GM18517 (cell line): ENCODE results near the gene CIB1.
"Not testable (repeated sequence)": the region's sequence is repeated elsewhere in the genome, so short reads cannot be mapped to it uniquely, and the experiment has no call there.

Source experiments
- ATAC-seq: cut with Tn5 transposase; IDR thresholded peaks from one replicate; pipeline ENCODE4 v1.9.1; 2021; ENCODE audit warnings: mild to moderate bottlenecking, moderate library complexity; ENCODE audit not compliant: unreplicated experiment

The CIB1 gene

GRCh38 chr15:90233387-90234095, at the start of gene CIB1:
Gene CIB1 (minus strand): TSS chr15:90233941. CDS start chr15:90233885, 56 bp downstream.
- peak; percentile 78 for ATAC-seq

- not testable (repeated sequence) for ATAC-seq
These were observed 47.9 kb upstream of the CIB1 start for GRCh38 chr15:90281637-90282036.

GRCh38 chr15:90280743-90281142, 47.0 kb upstream of the CIB1 start:
- not testable (repeated sequence) for ATAC-seq

GRCh38 chr15:90278467-90278866, 44.7 kb upstream of the CIB1 start:
- ATAC-seq, result not testable (repeated sequence)

GRCh38 chr15:90271459-90272166, 37.9 kb upstream of the CIB1 start:
- ATAC-seq, result no peak

- ATAC-seq, result no peak
These were observed 36.9 kb upstream of the CIB1 start for GRCh38 chr15:90270502-90271150.

GRCh38 chr15:90268415-90268814, 34.7 kb upstream of the CIB1 start:
- no peak for ATAC-seq

GRCh38 chr15:90266485-90266884, 32.7 kb upstream of the CIB1 start:
- ATAC-seq, result no peak

GRCh38 chr15:90266061-90266431, 32.3 kb upstream of the CIB1 start:
- no peak for ATAC-seq

GRCh38 chr15:90265271-90266060, 31.7 kb upstream of the CIB1 start, which contains the start of gene NGRN:
Gene NGRN (plus strand): TSS chr15:90265672. CDS start chr15:90265713, 41 bp downstream.
- ATAC-seq, result peak; percentile 96

GRCh38 chr15:90264671-90265070, 30.9 kb upstream of the CIB1 start:
- ATAC-seq, result no peak

GRCh38 chr15:90262426-90262825, 28.7 kb upstream of the CIB1 start:
- no peak for ATAC-seq

GRCh38 chr15:90261811-90262210, 28.1 kb upstream of the CIB1 start:
- no peak for ATAC-seq

- not testable (repeated sequence) for ATAC-seq
These were observed 27.0 kb upstream of the CIB1 start for GRCh38 chr15:90260731-90261130.

- peak; percentile 73 for ATAC-seq
These were observed 25.8 kb upstream of the CIB1 start for GRCh38 chr15:90259524-90259923.

- ATAC-seq, result no peak
These were observed 24.0 kb upstream of the CIB1 start for GRCh38 chr15:90257776-90258175.

- no peak for ATAC-seq
These were observed 15.6 kb upstream of the CIB1 start, which contains the start of gene TTLL13 for GRCh38 chr15:90249203-90249863. Gene TTLL13 (plus strand): TSS chr15:90249556. CDS start chr15:90250631, 1,075 bp downstream.

GRCh38 chr15:90248789-90249202, 15.1 kb upstream of the CIB1 start:
- no peak for ATAC-seq

- no peak for ATAC-seq
These were observed 10.3 kb upstream of the CIB1 start for GRCh38 chr15:90243943-90244639.
